ENCODE data around the gene MAEA.

GRCh38 chr4:1381181-1381621, 91.5 kb downstream of the MAEA start:
- no peak for TF ChIP-seq BACH1 (IDR thresholded peaks at IDR 0.05; ENCODE audit: borderline replicate concordance)
- TF ChIP-seq SUZ12 (IDR thresholded peaks at IDR 0.05; ENCODE audit: unreplicated experiment) = no peak
- TF ChIP-seq CBX5 (IDR thresholded peaks at IDR 0.05; ENCODE audit: low read depth) = no peak
- no peak for TF ChIP-seq RFX5 (IDR thresholded peaks at IDR 0.05; ENCODE audit: low read depth, low read length)
- no peak for TF ChIP-seq FOS (IDR thresholded peaks at IDR 0.05; ENCODE audit: borderline replicate concordance, extremely low read depth, insufficient read length)
- TF ChIP-seq CTCF (IDR thresholded peaks at IDR 0.05 in 2 of 3, conservative IDR thresholded peaks at IDR 0.05 in 1 of 3; ENCODE audit: control insufficient read depth in 2 of 3, extremely low read depth in 1 of 3, insufficient read depth in 1 of 3, low read depth in 3 of 3, low read length in 3 of 3) = no peak
- no peak for TF ChIP-seq USF2 (IDR thresholded peaks at IDR 0.05; ENCODE audit: borderline replicate concordance, low read depth, low read length)
- no peak for TF ChIP-seq ZBED1 (IDR thresholded peaks at IDR 0.05; ENCODE audit: borderline replicate concordance)

All from GM12878 (cell line).